HepG2 (cell line): Measurements from ENCODE around the gene SLC24A4. TPM values are rescaled to one million over a fixed set of nuclear protein-coding genes. Genes with fewer than 3 reads are reported as not detected.

Experiments used
- ATAC-seq: fragments of 200-7000 bp; cut with Tn5 transposase; 3 replicates; pipeline ENCODE4 v1.9.1; 2020; ENCODE audit warnings: mild to moderate bottlenecking, moderate library complexity
- BruUV-seq: library from RNA; stranded (reverse); fragments of 400-500 nt; replicated peaks from 2 replicates; lab custom pipeline; 2021; lab: Mats Ljungman, UMichigan
- CTCF ChIA-PET: fragments of 300-600 bp; formaldehyde crosslinking; extraction: SDS; loops from one replicate; lab custom pipeline; 2021; ENCODE audit warnings: low total read pairs, inconsistent platforms, low intra/inter-chr PET ratio; lab: Yijun Ruan, JAX
- POLR2A ChIA-PET: fragments of 350-600 bp; sonication (Branson Sonifier 250); formaldehyde crosslinking; loops from one replicate; lab custom pipeline; 2020; ENCODE audit warnings: antibody characterized with exemption, inconsistent platforms; lab: Yijun Ruan, JAX
- DNase-seq: peaks from one replicate; pipeline ENCODE4 v3.0.0-alpha.2; 2015; ENCODE audit warnings: low spot score
- FAIRE-seq: peaks from 3 replicates; lab custom pipeline; 2011; peaks lifted over from hg19 to GRCh38; lab: Jason Lieb, UNC
- H2AFZ ChIP-seq: one replicate; pipeline ENCODE4 v1.6.1; 2011; ENCODE audit warnings: low read length, inconsistent platforms
- H3K27ac ChIP-seq: fragments of 300-600 bp; 3 replicates; pipeline ENCODE4 v1.8.0; 2011; ENCODE audit warnings: mixed run types, mild to moderate bottlenecking, mixed read lengths, low read length, inconsistent platforms; ENCODE audit not compliant: insufficient read depth; ENCODE audit errors: extremely low read length
- H3K27me3 ChIP-seq, 2 experiments: fragments of 200-600 bp in 1 of 2; 2 replicates in 1 of 2; 3 replicates in 1 of 2; pipeline versions ENCODE4 v1.6.0 to v1.8.0; 2011; ENCODE audit warnings: low read length in 2 of 2, mild to moderate bottlenecking in 2 of 2, moderate library complexity in 2 of 2, inconsistent platforms in 1 of 2; ENCODE audit not compliant: insufficient read depth in 2 of 2, control insufficient read depth in 1 of 2
- H3K36me3 ChIP-seq, 2 experiments: fragments of 200-600 bp in 1 of 2; replicated peaks in 1 of 2; 2 replicates in 1 of 2; 3 replicates in 1 of 2; pipeline versions ENCODE4 v1.5.1 to v1.8.0; 2011; ENCODE audit warnings: low read length in 2 of 2, inconsistent platforms in 1 of 2; ENCODE audit not compliant: insufficient read depth in 2 of 2, control insufficient read depth in 1 of 2
- H3K4me1 ChIP-seq: 2 replicates; pipeline ENCODE4 v1.5.1; 2012; ENCODE audit warnings: low read length, inconsistent platforms; ENCODE audit not compliant: insufficient read depth
- H3K4me2 ChIP-seq: 2 replicates; pipeline ENCODE4 v1.6.0; 2011; ENCODE audit warnings: low read depth, low read length, inconsistent platforms
- H3K4me3 ChIP-seq, 3 experiments: fragments of 200-600 bp in 1 of 3; sonication (generic), shearing (Covaris generic) in 1 of 3; replicated peaks in 1 of 3; 2 replicates each; pipeline ENCODE4 v1.5.1; 2011 to 2016; ENCODE audit warnings: low read length in 3 of 3, inconsistent platforms in 2 of 3, low read depth in 2 of 3, mild to moderate bottlenecking in 2 of 3, control low read depth in 1 of 3, mixed read lengths in 1 of 3; ENCODE audit not compliant: insufficient read depth in 1 of 3
- H3K79me2 ChIP-seq: one replicate; pipeline ENCODE4 v1.6.1; 2011; ENCODE audit warnings: low read length, inconsistent platforms; ENCODE audit not compliant: insufficient read depth
- H3K9ac ChIP-seq: 2 replicates; pipeline ENCODE4 v1.6.0; 2011; ENCODE audit warnings: mild to moderate bottlenecking, low read depth, low read length, inconsistent platforms; ENCODE audit not compliant: insufficient read depth
- H3K9me3 ChIP-seq: 2 replicates; pipeline ENCODE4 v1.5.1; 2012; ENCODE audit warnings: mild to moderate bottlenecking, low read length
- H4K20me1 ChIP-seq: 2 replicates; pipeline ENCODE4 v1.6.0; 2011; ENCODE audit warnings: inconsistent platforms, mild to moderate bottlenecking, low read length, moderate library complexity; ENCODE audit not compliant: insufficient read depth
- ARNT2 ChIP-seq: sonication (generic); formaldehyde crosslinking; IDR thresholded peaks from 2 replicates; pipeline ENCODE4 v1.8.0; 2022; ENCODE audit warnings: mild to moderate bottlenecking, low read depth, missing genetic modification reagents, moderate library complexity
- CREM ChIP-seq, 2 experiments: sonication (generic) in 1 of 2; formaldehyde crosslinking in 1 of 2; IDR thresholded peaks; 2 replicates each; pipeline versions ENCODE4 v1.4.0 to v1.6.1; 2016 to 2020; ENCODE audit warnings: antibody characterized with exemption in 1 of 2, mild to moderate bottlenecking in 1 of 2, missing genetic modification reagents in 1 of 2
- MIER3 ChIP-seq: IDR thresholded peaks from 2 replicates; pipeline ENCODE4 v1.6.1; 2016; ENCODE audit warnings: missing compliant biosample characterization, borderline replicate concordance
- ZNF776 ChIP-seq: sonication (generic); formaldehyde crosslinking; IDR thresholded peaks from 2 replicates; pipeline ENCODE4 v1.4.0; 2020; ENCODE audit warnings: mild to moderate bottlenecking, missing genetic modification reagents
- ZNF878 ChIP-seq: sonication (generic); formaldehyde crosslinking; IDR thresholded peaks from 2 replicates; pipeline ENCODE4 v1.8.1; 2023; ENCODE audit warnings: mild to moderate bottlenecking, missing genetic modification reagents, moderate library complexity
- ZSCAN31 ChIP-seq: sonication (generic); formaldehyde crosslinking; IDR thresholded peaks from 2 replicates; pipeline ENCODE4 v1.5.0; 2020; ENCODE audit warnings: low read depth, mild to moderate bottlenecking, missing genetic modification reagents
- WGBS: methylation state at CpG from one replicate; pipeline ENCODE4 v1.1.6; 2017; ENCODE audit warnings: low lambda C conversion rate; 5-methylcytosine and 5-hydroxymethylcytosine counted together
- in situ Hi-C: cut with HindIII; loops from 2 replicates; pipeline ENCODE4 v1.10.0; 2017; ENCODE audit warnings: low pct_unique_long_range_greater_than_20kb; ENCODE audit not compliant: extremely low pct_ligation_motif_present
- intact Hi-C: fragments of 100-400 bp; cut with micrococcal nuclease; formaldehyde crosslinking; loops from one replicate; pipeline ENCODE4 v1.10.0; 2022; ENCODE audit not compliant: unreplicated experiment
- polyA plus RNA-seq, 8 experiments: library from polyadenylated mRNA; depleted of rRNA in 3 of 8; stranded (reverse) in 7 of 8; unstranded in 1 of 8; fragments of >200 nt; fragmentation: Illumina TruSeq in 4 of 8; extraction: Trizol in 4 of 8; gene quantifications; 2 replicates each; pipeline versions ENCODE4 v1.2.1 to v1.2.3, GENCODE V29; 2011 to 2016; ENCODE audit warnings: low read depth in 4 of 8, missing spikeins in 1 of 8, mixed read lengths in 1 of 8; ENCODE audit not compliant: insufficient read depth in 1 of 8
- total RNA-seq, 5 experiments: library from RNA; depleted of rRNA; stranded (reverse); fragments of >200 nt; fragmentation: Illumina TruSeq; extraction: Trizol; gene quantifications; 2 replicates each; pipeline ENCODE4 v1.2.3, GENCODE V29; 2016; ENCODE audit warnings: low read depth in 1 of 5
- TF ChIP-seq, protein P1 (sequence below): sonication (generic); formaldehyde crosslinking; IDR thresholded peaks from 2 replicates; pipeline ENCODE4 v1.9.0; 2021; ENCODE audit warnings: mild to moderate bottlenecking, missing genetic modification reagents
- TF ChIP-seq, protein P2 (sequence below): sonication (generic); formaldehyde crosslinking; IDR thresholded peaks from 2 replicates; pipeline ENCODE4 v1.5.0; 2020; ENCODE audit warnings: missing genetic modification reagents
- TF ChIP-seq, protein P3 (sequence below): sonication (generic); formaldehyde crosslinking; IDR thresholded peaks from 2 replicates; pipeline ENCODE4 v1.8.1; 2023; ENCODE audit warnings: missing genetic modification reagents, inconsistent platforms, borderline replicate concordance

The SLC24A4 gene
- total and polyA plus RNA-seq, 2 of the 13 experiments (the other 11 are each of a cell fraction or from before 2014, with no cell fraction given) = not detected

DNA sequence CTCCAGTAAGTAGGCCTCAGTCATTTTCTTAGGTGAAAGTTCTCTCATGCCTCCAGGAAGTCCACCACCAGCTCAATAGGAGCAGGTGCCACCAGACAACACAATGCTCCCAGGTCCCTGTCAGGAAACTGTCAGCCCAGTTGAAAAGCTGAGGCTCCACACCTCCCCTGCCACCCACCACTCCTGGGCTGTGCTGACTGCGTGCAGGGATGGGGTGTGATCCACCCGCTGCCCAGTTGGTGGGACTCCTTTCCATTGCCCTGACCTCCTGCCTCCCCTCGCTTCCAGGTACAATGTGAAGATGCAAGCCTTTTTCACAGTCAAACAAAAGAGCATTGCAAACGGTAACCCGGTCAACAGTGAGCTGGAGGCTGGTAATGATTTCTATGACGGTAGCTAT lies 125.8 kb downstream of the SLC24A4 start:
- intact Hi-C loops = no loop called here
- no peaks in the 10 kb centered on the region for H3K4me1 ChIP-seq
- in situ Hi-C loops = no loop called here
- DNase-seq (no peak), FAIRE-seq (no peak), ATAC-seq (no peak)
- no peaks in the 10 kb centered on the region for H3K36me3 ChIP-seq
- WGBS = 43% methylated on average over 6 of the region's 6 CpGs
- no peak overlapping the region for H3K27ac ChIP-seq
- H3K27me3 ChIP-seq = peaks cover 3 to 47% of the 10 kb centered on the region in 2 experiments; a peak in 4 of 5 replicates
- no TSS peak for BruUV-seq
- TF ChIP-seq, protein P1, sequence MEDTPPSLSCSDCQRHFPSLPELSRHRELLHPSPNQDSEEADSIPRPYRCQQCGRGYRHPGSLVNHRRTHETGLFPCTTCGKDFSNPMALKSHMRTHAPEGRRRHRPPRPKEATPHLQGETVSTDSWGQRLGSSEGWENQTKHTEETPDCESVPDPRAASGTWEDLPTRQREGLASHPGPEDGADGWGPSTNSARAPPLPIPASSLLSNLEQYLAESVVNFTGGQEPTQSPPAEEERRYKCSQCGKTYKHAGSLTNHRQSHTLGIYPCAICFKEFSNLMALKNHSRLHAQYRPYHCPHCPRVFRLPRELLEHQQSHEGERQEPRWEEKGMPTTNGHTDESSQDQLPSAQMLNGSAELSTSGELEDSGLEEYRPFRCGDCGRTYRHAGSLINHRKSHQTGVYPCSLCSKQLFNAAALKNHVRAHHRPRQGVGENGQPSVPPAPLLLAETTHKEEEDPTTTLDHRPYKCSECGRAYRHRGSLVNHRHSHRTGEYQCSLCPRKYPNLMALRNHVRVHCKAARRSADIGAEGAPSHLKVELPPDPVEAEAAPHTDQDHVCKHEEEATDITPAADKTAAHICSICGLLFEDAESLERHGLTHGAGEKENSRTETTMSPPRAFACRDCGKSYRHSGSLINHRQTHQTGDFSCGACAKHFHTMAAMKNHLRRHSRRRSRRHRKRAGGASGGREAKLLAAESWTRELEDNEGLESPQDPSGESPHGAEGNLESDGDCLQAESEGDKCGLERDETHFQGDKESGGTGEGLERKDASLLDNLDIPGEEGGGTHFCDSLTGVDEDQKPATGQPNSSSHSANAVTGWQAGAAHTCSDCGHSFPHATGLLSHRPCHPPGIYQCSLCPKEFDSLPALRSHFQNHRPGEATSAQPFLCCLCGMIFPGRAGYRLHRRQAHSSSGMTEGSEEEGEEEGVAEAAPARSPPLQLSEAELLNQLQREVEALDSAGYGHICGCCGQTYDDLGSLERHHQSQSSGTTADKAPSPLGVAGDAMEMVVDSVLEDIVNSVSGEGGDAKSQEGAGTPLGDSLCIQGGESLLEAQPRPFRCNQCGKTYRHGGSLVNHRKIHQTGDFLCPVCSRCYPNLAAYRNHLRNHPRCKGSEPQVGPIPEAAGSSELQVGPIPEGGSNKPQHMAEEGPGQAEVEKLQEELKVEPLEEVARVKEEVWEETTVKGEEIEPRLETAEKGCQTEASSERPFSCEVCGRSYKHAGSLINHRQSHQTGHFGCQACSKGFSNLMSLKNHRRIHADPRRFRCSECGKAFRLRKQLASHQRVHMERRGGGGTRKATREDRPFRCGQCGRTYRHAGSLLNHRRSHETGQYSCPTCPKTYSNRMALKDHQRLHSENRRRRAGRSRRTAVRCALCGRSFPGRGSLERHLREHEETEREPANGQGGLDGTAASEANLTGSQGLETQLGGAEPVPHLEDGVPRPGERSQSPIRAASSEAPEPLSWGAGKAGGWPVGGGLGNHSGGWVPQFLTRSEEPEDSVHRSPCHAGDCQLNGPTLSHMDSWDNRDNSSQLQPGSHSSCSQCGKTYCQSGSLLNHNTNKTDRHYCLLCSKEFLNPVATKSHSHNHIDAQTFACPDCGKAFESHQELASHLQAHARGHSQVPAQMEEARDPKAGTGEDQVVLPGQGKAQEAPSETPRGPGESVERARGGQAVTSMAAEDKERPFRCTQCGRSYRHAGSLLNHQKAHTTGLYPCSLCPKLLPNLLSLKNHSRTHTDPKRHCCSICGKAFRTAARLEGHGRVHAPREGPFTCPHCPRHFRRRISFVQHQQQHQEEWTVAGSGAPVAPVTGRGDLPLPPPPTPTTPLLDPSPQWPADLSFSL (CRISPR knock-in tag) = no peak
- TF ChIP-seq, protein P2, sequence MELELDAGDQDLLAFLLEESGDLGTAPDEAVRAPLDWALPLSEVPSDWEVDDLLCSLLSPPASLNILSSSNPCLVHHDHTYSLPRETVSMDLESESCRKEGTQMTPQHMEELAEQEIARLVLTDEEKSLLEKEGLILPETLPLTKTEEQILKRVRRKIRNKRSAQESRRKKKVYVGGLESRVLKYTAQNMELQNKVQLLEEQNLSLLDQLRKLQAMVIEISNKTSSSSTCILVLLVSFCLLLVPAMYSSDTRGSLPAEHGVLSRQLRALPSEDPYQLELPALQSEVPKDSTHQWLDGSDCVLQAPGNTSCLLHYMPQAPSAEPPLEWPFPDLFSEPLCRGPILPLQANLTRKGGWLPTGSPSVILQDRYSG (CRISPR knock-in tag) = no peak
- TF ChIP-seq ZSCAN31 (no peak), CREM (IDR thresholded peaks at IDR 0.05) (no peak), CREM (CRISPR knock-in tag; IDR thresholded peaks at IDR 0.05) (no peak), ZNF776 (CRISPR knock-in tag) (no peak), MIER3 (CRISPR knock-in tag) (no peak), ZNF878 (CRISPR knock-in tag) (no peak), ARNT2 (CRISPR knock-in tag) (no peak)
- TF ChIP-seq, protein P3, sequence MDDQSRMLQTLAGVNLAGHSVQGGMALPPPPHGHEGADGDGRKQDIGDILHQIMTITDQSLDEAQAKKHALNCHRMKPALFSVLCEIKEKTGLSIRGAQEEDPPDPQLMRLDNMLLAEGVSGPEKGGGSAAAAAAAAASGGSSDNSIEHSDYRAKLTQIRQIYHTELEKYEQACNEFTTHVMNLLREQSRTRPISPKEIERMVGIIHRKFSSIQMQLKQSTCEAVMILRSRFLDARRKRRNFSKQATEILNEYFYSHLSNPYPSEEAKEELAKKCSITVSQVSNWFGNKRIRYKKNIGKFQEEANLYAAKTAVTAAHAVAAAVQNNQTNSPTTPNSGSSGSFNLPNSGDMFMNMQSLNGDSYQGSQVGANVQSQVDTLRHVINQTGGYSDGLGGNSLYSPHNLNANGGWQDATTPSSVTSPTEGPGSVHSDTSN = no peak
- CTCF ChIA-PET = no interaction called here
- POLR2A ChIA-PET = no interaction called here
- H3K9ac ChIP-seq = no peak overlapping the region
- H4K20me1 ChIP-seq = no peaks in the 10 kb centered on the region
- no peaks in the 10 kb centered on the region for H3K9me3 ChIP-seq
- no peak overlapping the region for H3K4me2 ChIP-seq
- no peak overlapping the region for H2AFZ ChIP-seq
- no peaks in the 10 kb centered on the region for H3K79me2 ChIP-seq
- H3K4me3 ChIP-seq = no peak overlapping the region
